Transverse colon (tissue), 4 donors: Measurements from ENCODE around the gene LRP1B. TPM values are rescaled to one million over a fixed set of nuclear protein-coding genes. Genes with fewer than 3 reads are reported as not detected.

Experiments
- DNase-seq: peaks from one replicate; pipeline ENCODE4 v3.0.0-alpha.2; 2019
- H3K27ac ChIP-seq, 4 donors: fragments of 200-600 bp; sonication (generic); 2 replicates each; pipeline ENCODE4 v1.5.1; 2016 to 2018; ENCODE audit warnings: inconsistent platforms in 4 of 4
- H3K27me3 ChIP-seq: fragments of 200-600 bp; sonication (generic); 2 replicates; pipeline ENCODE4 v1.5.1; 2017; ENCODE audit warnings: inconsistent platforms
- H3K36me3 ChIP-seq, 4 donors: fragments of 200-600 bp; sonication (generic); 2 replicates each; pipeline ENCODE4 v1.5.1; 2017 to 2019; ENCODE audit warnings: inconsistent platforms in 4 of 4
- H3K4me1 ChIP-seq, 4 donors: fragments of 200-600 bp; sonication (generic); 2 replicates each; pipeline ENCODE4 v1.5.1; 2017 to 2020; ENCODE audit warnings: inconsistent platforms in 4 of 4
- H3K4me3 ChIP-seq, 4 donors: fragments of 200-600 bp; sonication (generic); 1 replicate in 1 of 4; 2 replicates in 3 of 4; pipeline versions ENCODE4 v1.5.1 to v1.6.1; 2017 to 2019; ENCODE audit warnings: inconsistent platforms in 4 of 4
- H3K9me3 ChIP-seq, 2 donors: fragments of 200-600 bp; sonication (generic); 2 replicates each; pipeline ENCODE4 v1.5.1; 2017 to 2019; ENCODE audit warnings: inconsistent platforms in 2 of 2
- CTCF ChIP-seq, 5 experiments: fragments of 200-600 bp in 3 of 5; fragments of 450-650 bp in 2 of 5; sonication (generic) in 3 of 5; IDR thresholded peaks; 1 replicate in 2 of 5; 2 replicates in 3 of 5; pipeline ENCODE4 v1.5.1; 2016 to 2017; ENCODE audit warnings: antibody characterized with exemption in 5 of 5, inconsistent platforms in 3 of 5, mild to moderate bottlenecking in 2 of 5, moderate library complexity in 1 of 5
- EP300 ChIP-seq: sonication (generic); formaldehyde crosslinking; IDR thresholded peaks from one replicate; pipeline ENCODE4 v1.6.1; 2017; ENCODE audit warnings: antibody characterized with exemption, low read depth
- POLR2A ChIP-seq: fragments of 450-650 bp; IDR thresholded peaks from one replicate; pipeline ENCODE4 v1.6.1; 2016; ENCODE audit warnings: antibody characterized with exemption, mild to moderate bottlenecking, moderate library complexity
- POLR2AphosphoS5 ChIP-seq, 3 donors: sonication (generic); formaldehyde crosslinking; IDR thresholded peaks; one replicate each; pipeline ENCODE4 v1.6.1; 2016; ENCODE audit warnings: antibody characterized with exemption in 3 of 3
- WGBS, 2 donors: methylation state at CpG; one replicate each; pipeline ENCODE4 v1.1.5; 2018; ENCODE audit warnings: low coverage in 1 of 2; 5-methylcytosine and 5-hydroxymethylcytosine counted together
- in situ Hi-C, 4 donors: fragments of 200-750 bp; cut with MboI; loops; one replicate each; pipeline versions ENCODE4 v1.15.0 to v1.15.1; 2017; ENCODE audit warnings: low sequenced_read_pairs in 3 of 4, low pct_ligation_motif_present in 1 of 4, low pct_unique_long_range_greater_than_20kb in 1 of 4
- intact Hi-C: fragments of 100-400 bp; cut with DNase I; formaldehyde crosslinking; loops from one replicate; pipeline ENCODE4 v1.15.1; 2023; ENCODE audit warnings: low total_unique reads
- total RNA-seq, 4 donors: library from RNA; depleted of rRNA; stranded (reverse); fragments of >200 nt; gene quantifications; one replicate each; pipeline ENCODE4 v1.1.0, GENCODE V29; 2016

Gene LRP1B
- total RNA-seq, 4 donors from 2014 or later: 0.48 to 5.4 (median 0.82) TPM; not detected in 1

- Histone ChIP-seq H3K4me1 (no peaks in the 10 kb centered on the region), H3K36me3 (no peaks in the 10 kb centered on the region), H3K9me3 (no peaks in the 10 kb centered on the region), H3K4me3 (no peak overlapping the region), H3K27me3 (no peaks in the 10 kb centered on the region), H3K27ac (no peak overlapping the region)
- intact Hi-C loops: no loop called here
- TF ChIP-seq CTCF (IDR thresholded peaks at IDR 0.05): no peak
- no peak for TF ChIP-seq POLR2A
- TF ChIP-seq EP300: no peak
- no peak for TF ChIP-seq POLR2AphosphoS5 (IDR thresholded peaks at IDR 0.05)
- no peak for DNase-seq
- 54 to 58% methylated on average over 4 of the region's 4 CpGs for WGBS, 2 donors
- in situ Hi-C loops: no loop called here
Measured at GRCh38 chr2:141534666-141535362, 596.0 kb downstream of the LRP1B start.

GRCh38 chr2:141529659-141530058, 601.2 kb downstream of the LRP1B start:
- WGBS, 2 donors: 57 to 89% methylated on average over 1 of the region's 1 CpG
- Histone ChIP-seq H3K36me3 (no peaks in the 10 kb centered on the region), H3K4me1 (no peaks in the 10 kb centered on the region), H3K27ac (no peak overlapping the region), H3K27me3 (no peaks in the 10 kb centered on the region), H3K4me3 (no peak overlapping the region), H3K9me3 (no peaks in the 10 kb centered on the region)
- in situ Hi-C loops: no loop called here
- TF ChIP-seq POLR2AphosphoS5 (IDR thresholded peaks at IDR 0.05): no peak
- no peak for TF ChIP-seq CTCF (IDR thresholded peaks at IDR 0.05)
- no peak for TF ChIP-seq POLR2A
- no peak for TF ChIP-seq EP300
- DNase-seq: no peak
- intact Hi-C loops: no loop called here

- no peaks in the 10 kb centered on the region for H3K9me3 ChIP-seq
- TF ChIP-seq EP300: no peak
- no peak for TF ChIP-seq CTCF (IDR thresholded peaks at IDR 0.05)
- TF ChIP-seq POLR2AphosphoS5 (IDR thresholded peaks at IDR 0.05): no peak
- no peak for TF ChIP-seq POLR2A
- intact Hi-C loops (no loop called here), in situ Hi-C loops (no loop called here)
- 54 to 61% methylated on average over 5 of the region's 5 CpGs for WGBS, 2 donors
- H3K27me3 ChIP-seq: no peaks in the 10 kb centered on the region
- no peaks in the 10 kb centered on the region for H3K36me3 ChIP-seq
- no peak overlapping the region for H3K4me3 ChIP-seq
- no peak for DNase-seq
- no peak overlapping the region for H3K27ac ChIP-seq
- H3K4me1 ChIP-seq: no peaks in the 10 kb centered on the region
Measured at GRCh38 chr2:141528990-141529389, 601.8 kb downstream of the LRP1B start.

- DNase-seq: no peak
- no peak overlapping the region for H3K4me3 ChIP-seq
- TF ChIP-seq EP300: no peak
- no peak for TF ChIP-seq POLR2A
- TF ChIP-seq CTCF (IDR thresholded peaks at IDR 0.05): no peak
- TF ChIP-seq POLR2AphosphoS5 (IDR thresholded peaks at IDR 0.05): no peak
- 79 to 82% methylated on average over 2 of the region's 2 CpGs for WGBS, 2 donors
- intact Hi-C loops: no loop called here
- no peaks in the 10 kb centered on the region for H3K9me3 ChIP-seq
- no peak overlapping the region for H3K27ac ChIP-seq
- in situ Hi-C loops: no loop called here
- H3K36me3 ChIP-seq: no peaks in the 10 kb centered on the region
- no peaks in the 10 kb centered on the region for H3K27me3 ChIP-seq
- H3K4me1 ChIP-seq: no peaks in the 10 kb centered on the region
Measured at GRCh38 chr2:141526760-141527159, 604.1 kb downstream of the LRP1B start.
